ENCODE measurements around the gene FANCM.

DNA sequence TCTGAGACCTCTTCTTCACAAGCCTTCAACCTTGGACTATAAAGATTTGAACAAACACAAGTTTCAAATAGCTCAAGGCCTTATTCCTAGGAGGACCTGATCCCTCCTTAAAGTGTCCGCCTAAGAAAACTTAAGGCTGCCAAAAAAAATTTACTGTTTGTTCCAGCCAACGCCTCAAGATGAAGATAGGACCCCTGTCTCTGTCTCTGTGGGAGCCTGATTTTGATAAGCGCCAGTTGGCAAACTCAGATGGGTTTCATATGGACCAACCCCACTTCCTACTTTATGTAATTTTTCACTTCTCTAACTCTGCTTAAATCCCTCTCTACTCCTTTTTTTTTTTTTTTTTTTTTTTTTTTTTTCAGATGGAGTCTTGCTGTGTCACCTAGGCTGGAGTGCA is 12.5 kb upstream of the FANCM start:
- TF ChIP-seq SIN3A (IDR thresholded peaks at IDR 0.05; ENCODE audit: borderline replicate concordance, insufficient read depth, low read length) (no peak), POLR2AphosphoS5 (IDR thresholded peaks at IDR 0.05; ENCODE audit: low read depth, low read length) (no peak), REST (IDR thresholded peaks at IDR 0.05; ENCODE audit: insufficient read depth in 1 of 2, low read depth in 2 of 2, low read length in 2 of 2) (no peak), TAF1 (IDR thresholded peaks at IDR 0.05; ENCODE audit: borderline replicate concordance, insufficient read depth, low read length) (no peak)

Data from PFSK-1 (cell line).